Measurements from ENCODE around the gene GDI1.

GDI1 gene

GRCh38 chrX:154437971-154438893 is 1.3 kb downstream of the GDI1 start:
- DNase-seq (ENCODE audit: low spot score): no peak

GRCh38 chrX:154439841-154440240 is 2.9 kb downstream of the GDI1 start:
- DNase-seq (ENCODE audit: low spot score): no peak

GRCh38 chrX:154440623-154441357 is 3.8 kb downstream of the GDI1 start:
- no peak for DNase-seq (ENCODE audit: low spot score)

- DNase-seq (ENCODE audit: low spot score): no peak
Measured at GRCh38 chrX:154441564-154441963, 4.6 kb downstream of the GDI1 start.

GRCh38 chrX:154441984-154442707 is 5.2 kb downstream of the GDI1 start:
- no peak for DNase-seq (ENCODE audit: low spot score)

GRCh38 chrX:154443479-154443910 is 6.5 kb downstream of the GDI1 start:
- no peak for DNase-seq (ENCODE audit: low spot score)

GRCh38 chrX:154443992-154444754 is 7.2 kb downstream of the GDI1 start, which contains the start of gene FAM50A:
TSS of gene FAM50A (plus strand) at chrX:154444141. CDS start at chrX:154444236, 95 bp downstream.
- DNase-seq (ENCODE audit: low spot score): peak; percentile 84

GRCh38 chrX:154444755-154445246 is 7.8 kb downstream of the GDI1 start:
- no peak for DNase-seq (ENCODE audit: low spot score)

GRCh38 chrX:154445776-154446175 is 8.8 kb downstream of the GDI1 start:
- DNase-seq (ENCODE audit: low spot score): no peak

- DNase-seq (ENCODE audit: low spot score): no peak
Measured at GRCh38 chrX:154446430-154446829, 9.5 kb downstream of the GDI1 start.

- DNase-seq (ENCODE audit: low spot score): no peak
Measured at GRCh38 chrX:154448484-154448883, 11.5 kb downstream of the GDI1 start.

GRCh38 chrX:154449618-154450017 is 12.7 kb downstream of the GDI1 start:
- DNase-seq (ENCODE audit: low spot score): no peak

- no peak for DNase-seq (ENCODE audit: low spot score)
Measured at GRCh38 chrX:154450312-154450711, 13.4 kb downstream of the GDI1 start.

GRCh38 chrX:154452823-154453222 is 15.9 kb downstream of the GDI1 start:
- no peak for DNase-seq (ENCODE audit: low spot score)

- no peak for DNase-seq (ENCODE audit: low spot score)
Measured at GRCh38 chrX:154457491-154458115, 20.6 kb downstream of the GDI1 start.

GRCh38 chrX:154458116-154458953 is 21.4 kb downstream of the GDI1 start, which contains the start of gene PLXNA3:
TSS of gene PLXNA3 (plus strand) at chrX:154458281. CDS start at chrX:154460184, 1,903 bp downstream.
- no peak for DNase-seq (ENCODE audit: low spot score)

GRCh38 chrX:154458954-154459778 is 22.2 kb downstream of the GDI1 start:
- DNase-seq (ENCODE audit: low spot score): peak; percentile 46

GRCh38 chrX:154459832-154460231 is 22.9 kb downstream of the GDI1 start:
- no peak for DNase-seq (ENCODE audit: low spot score)

GRCh38 chrX:154460326-154460725 is 23.4 kb downstream of the GDI1 start:
- DNase-seq (ENCODE audit: low spot score): no peak
